ENCODE results near the gene ATL3. TPM values are rescaled to one million over a fixed set of nuclear protein-coding genes. Genes with fewer than 3 reads are reported as not detected.
"Not testable (repeated sequence)": the region's sequence is repeated elsewhere in the genome, so short reads cannot be mapped to it uniquely, and the experiment has no call there.

ATL3 gene
- polyA plus RNA-seq, 4 donors: 17.3 to 34.6 (median 21.8) TPM

DNA sequence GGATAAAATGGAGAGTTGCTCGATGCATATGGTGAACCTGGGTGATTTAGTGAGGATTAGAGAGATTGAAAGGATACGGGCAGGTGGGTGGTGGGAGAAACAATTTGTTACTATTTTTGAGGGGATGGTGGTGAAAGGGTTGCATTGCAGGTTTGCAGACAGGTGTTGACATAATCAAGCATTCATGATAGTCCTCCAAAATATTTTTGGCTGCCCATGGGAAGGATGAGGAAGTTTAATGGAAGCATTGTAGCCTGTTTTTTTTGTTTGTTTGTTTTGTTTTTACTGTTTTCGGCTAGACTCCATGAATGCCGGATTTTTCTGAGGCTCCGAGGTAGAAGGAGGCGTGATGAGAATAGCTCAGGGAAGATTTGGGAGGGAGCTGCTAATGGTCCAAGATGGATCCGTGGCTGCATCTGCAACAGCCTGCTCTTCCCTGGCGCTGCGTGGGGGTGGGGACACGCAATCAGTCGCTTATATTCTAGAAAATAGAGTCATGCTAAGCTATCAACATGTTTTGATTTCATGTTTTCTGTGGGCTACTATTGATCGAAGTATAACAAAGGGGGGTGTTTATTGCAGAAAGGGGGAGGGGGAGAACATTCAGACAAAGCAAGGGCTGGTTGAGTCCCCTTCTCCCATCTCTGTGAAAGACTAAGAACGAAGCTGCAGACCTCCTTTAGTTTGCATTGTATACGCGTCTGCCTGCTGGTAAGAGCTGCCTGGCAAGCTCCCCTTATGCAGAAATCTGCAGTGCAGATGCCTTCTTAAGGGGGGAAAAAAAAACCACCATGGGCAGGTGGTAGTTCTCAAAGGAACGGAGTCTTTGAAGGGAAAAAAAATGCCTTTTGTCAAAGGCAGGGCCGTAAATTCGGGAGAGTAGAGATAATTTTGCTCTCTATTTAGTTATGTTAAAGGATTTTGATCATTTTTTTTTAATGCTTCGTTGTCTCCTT is 11.2 kb upstream of the ATL3 start:
- no peak for DNase-seq (ENCODE audit: low read depth in 4 of 4, low spot score in 3 of 4)

GRCh38 chr11:63681321-63682065 is 10.3 kb upstream of the ATL3 start, which contains the start of gene RTN3:
RTN3 (plus strand) TSS chr11:63681500; CDS start chr11:63681637, 137 bp downstream.
- DNase-seq (ENCODE audit: low read depth in 4 of 4, low spot score in 3 of 4): peak; percentile 94 to 98 (median 96)

DNA sequence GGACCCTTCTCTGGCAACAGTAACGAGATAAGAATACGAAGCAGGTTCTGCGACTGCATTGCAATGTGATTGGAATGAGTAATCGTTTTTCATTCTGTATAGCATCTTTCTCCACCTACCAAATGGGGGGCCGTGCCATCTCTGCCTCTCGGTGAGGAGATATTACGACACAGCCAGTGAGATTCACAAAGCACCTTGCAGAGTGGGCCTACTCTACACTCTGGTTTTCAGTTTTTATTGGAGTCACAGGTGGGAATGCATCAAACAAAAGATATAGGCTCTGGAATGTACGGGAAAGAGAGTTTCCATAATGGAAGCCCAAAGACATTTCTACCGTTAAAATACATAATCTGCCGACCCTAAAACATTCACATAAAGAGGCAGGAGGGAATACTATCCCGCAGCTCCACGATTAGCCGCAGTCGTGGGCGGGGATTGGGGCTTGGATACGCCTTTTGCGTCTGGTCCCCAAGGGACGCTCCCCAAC is 9.7 kb upstream of the ATL3 start:
- DNase-seq (ENCODE audit: low read depth in 4 of 4, low spot score in 3 of 4): no peak

DNA sequence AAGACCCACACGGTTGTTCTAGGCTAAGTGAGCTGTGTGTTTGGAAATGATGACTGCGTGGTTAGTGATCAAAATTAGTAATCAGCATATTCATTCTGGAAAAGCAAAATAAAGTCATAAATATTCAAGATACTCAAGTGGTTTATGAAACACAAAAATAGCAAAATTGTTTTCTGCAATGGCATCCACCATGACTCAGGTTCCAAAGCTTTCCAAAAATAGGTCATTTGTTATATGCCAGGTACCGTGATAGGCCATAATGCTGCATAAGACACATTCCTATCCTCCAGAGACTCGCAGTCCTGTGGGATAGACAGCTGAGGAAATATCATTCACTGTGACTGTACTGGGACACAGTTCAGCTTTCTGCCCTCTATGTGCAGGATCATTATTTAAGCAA is 2.4 kb upstream of the ATL3 start:
- no peak for DNase-seq (ENCODE audit: low read depth in 4 of 4, low spot score in 3 of 4)

GRCh38 chr11:63672936-63673539 is 1.9 kb upstream of the ATL3 start:
- no peak for DNase-seq (ENCODE audit: low read depth in 4 of 4, low spot score in 3 of 4)

DNA sequence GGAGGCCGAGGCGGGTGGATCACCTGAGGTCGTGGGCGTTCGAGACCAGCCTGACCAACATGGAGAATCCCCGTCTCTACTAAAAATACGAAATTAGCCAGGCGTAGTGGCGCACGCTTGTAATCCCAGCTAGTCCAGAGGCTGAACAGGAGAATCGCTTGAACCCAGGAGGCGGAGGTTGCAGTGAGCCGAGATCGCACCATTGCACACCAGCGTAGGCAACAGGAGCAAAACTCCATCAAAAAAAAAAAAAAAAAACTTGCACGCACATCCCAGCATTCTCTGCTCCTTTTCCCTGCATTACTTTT is 934 bp upstream of the ATL3 start:
- no peak for DNase-seq (ENCODE audit: low read depth in 4 of 4, low spot score in 3 of 4)

DNA sequence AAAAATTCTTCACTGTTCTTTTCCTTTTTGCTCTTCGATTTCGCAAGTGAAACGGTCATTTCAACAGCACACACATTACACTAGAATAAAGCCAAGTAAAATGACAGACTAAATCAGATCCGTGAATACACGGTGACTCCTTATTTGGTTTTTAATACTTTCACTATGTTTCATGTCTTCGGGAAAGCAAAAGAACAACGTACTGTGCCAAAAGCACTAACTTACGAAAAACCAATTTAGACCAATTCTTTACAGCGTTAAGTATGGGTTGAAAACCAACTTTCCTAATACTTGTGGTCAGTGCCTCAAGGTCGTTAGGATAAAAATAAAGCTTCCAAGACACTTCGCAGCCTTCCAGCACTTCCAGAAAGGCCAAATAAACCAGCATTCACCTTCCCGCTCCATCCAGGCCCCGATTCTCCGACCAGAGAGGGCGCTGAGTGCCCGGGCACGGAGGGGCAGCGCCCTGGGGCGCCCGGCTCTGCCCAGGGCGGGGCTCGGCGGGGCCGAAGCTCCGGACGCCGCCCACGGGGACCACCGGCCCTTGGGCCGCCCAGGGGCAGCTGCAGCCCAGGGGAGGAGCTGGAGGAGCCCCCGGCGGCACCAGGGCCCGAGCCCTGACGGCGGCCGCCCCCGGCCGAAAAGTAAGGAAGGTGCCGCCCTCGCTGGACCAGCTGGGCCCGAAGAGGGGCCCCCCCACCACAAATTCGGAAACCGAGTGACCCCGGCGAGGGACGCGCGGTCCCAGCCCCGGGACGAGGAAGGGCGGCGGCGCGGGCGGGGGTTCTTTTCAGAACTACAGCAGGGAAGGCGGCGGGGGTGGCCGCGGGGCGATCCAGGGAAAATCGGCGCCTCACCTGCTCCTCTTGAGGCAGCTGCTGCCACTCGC is 499 bp downstream of the ATL3 start:
- peak in 1 of 4 donors; percentile 16 for DNase-seq (ENCODE audit: low read depth in 4 of 4, low spot score in 3 of 4)

DNA sequence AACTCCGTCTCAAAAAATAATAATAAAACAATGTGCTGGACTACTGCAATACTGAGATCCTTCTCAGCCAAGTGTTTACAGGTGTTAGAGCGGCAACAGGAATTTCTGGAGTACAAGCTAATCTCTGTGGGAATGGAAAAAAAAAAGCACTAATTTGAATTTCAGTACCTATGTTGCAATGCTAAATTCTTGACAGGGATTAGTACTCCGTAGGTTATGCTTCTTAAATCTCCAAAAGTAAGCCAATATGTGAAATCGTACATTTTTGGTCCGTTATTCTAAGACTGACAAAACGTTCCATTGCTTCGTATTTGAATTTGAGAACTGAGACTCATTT is 1.1 kb downstream of the ATL3 start:
- no peak for DNase-seq (ENCODE audit: low read depth in 4 of 4, low spot score in 3 of 4)

- DNase-seq (ENCODE audit: low read depth in 4 of 4, low spot score in 3 of 4): no peak
Observed at GRCh38 chr11:63667995-63668795, 3.0 kb downstream of the ATL3 start.

DNA sequence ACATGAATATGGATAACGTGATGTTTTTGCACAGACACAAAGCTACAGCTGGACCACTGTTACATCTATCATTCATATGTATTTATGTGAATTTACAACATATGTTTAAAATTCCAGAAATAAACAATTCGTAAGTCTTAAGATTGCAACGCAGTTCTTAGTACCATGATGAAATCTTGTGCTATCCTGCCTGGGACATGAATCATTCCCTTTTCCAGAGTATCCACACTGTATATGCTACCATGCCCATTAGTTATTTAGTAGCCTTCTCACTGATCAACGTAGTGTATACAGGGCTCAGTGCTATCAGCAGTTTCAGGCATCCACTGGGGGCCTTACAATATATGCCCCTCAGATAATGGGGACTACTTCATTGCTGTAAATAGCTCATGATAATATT is 4.3 kb downstream of the ATL3 start:
- no peak for DNase-seq (ENCODE audit: low read depth in 4 of 4, low spot score in 3 of 4)

DNA sequence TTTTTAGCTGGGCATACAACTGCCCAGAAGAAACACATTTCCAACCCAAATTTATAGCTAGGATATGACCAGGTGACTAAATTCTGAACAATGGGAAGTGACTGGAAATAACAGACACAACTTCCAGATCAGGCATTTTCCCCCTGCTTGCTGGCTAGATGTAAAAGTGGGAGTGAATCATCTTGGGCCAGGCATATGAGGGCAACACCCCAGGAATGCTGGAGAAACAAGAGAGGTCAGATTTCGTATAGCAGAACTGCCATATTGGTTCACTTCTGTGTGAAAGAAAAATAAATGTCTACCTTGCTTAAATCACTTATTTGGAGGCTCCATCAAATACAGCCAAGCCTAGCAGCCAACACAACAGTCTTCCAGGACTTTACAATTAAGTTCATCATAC is 7.4 kb downstream of the ATL3 start:
- no peak for DNase-seq (ENCODE audit: low read depth in 4 of 4, low spot score in 3 of 4)

DNA sequence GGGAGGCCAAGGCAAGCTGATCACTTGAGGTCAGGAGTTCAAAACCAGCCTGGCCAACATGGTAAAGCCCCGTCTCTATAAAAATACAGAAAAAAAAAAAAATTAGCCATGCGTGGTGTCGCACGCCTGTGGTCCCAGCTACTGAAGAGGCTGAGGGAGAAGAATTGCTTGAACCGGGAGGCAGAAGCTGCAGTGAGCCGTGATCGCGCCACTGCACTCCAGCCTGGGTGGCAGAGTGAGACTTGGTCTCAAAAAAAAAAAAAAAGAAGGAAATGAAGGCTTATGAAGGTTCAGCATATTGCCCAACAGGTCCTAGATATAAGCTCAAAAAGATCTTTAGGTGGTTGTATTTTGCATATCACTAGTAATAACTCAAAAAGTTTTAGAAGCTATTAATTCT is 10.2 kb downstream of the ATL3 start:
- DNase-seq (ENCODE audit: low read depth in 4 of 4, low spot score in 3 of 4): no peak

DNA sequence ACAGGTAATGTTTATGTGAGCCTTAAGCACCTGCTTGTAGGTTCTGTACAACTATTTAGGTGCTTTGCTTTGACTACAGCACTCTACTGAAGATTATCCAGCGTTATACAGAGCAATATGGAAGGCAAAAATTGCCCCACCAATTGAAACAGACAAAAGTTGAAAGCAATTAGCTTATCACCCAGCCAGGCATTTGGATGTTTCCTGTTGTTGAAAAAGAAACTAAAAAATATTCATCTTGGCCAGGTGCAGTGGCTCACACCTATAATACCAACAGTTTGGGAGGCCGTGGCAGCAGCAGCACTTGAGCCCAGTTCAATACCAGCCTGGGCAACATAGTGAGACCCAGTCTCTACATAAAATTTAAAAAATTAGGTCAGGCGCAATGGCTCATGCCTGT is 18.5 kb downstream of the ATL3 start:
- DNase-seq (ENCODE audit: low read depth in 4 of 4, low spot score in 3 of 4): no peak

DNA sequence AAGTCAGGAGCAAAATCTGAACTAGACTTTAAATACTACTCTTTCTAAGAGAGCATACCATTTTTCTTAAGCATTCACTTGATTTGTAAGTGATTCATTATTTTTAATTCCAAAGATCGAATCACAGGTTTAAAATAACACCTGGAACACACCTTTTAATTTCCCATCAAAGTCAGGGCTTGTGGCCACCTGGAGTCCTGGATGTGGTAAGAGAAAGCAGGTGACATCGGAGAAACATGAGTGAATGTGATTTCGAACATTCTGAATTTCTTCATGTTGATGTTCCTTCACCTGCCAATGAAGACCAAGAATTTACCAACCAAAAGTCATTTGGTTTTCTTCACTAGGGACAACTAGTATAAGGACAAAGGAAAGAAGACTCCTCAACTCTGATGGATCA is 28.0 kb downstream of the ATL3 start:
- DNase-seq (ENCODE audit: low read depth in 4 of 4, low spot score in 3 of 4): no peak

GRCh38 chr11:63641727-63642126 is 29.4 kb downstream of the ATL3 start:
- DNase-seq (ENCODE audit: low read depth in 4 of 4, low spot score in 3 of 4): no peak

- no peak for DNase-seq (ENCODE audit: low read depth in 4 of 4, low spot score in 3 of 4)
Observed at GRCh38 chr11:63639199-63639832, 31.9 kb downstream of the ATL3 start.

- not testable (repeated sequence) for DNase-seq (ENCODE audit: low read depth in 4 of 4, low spot score in 3 of 4)
Observed at GRCh38 chr11:63638436-63638835, 32.7 kb downstream of the ATL3 start.

DNA sequence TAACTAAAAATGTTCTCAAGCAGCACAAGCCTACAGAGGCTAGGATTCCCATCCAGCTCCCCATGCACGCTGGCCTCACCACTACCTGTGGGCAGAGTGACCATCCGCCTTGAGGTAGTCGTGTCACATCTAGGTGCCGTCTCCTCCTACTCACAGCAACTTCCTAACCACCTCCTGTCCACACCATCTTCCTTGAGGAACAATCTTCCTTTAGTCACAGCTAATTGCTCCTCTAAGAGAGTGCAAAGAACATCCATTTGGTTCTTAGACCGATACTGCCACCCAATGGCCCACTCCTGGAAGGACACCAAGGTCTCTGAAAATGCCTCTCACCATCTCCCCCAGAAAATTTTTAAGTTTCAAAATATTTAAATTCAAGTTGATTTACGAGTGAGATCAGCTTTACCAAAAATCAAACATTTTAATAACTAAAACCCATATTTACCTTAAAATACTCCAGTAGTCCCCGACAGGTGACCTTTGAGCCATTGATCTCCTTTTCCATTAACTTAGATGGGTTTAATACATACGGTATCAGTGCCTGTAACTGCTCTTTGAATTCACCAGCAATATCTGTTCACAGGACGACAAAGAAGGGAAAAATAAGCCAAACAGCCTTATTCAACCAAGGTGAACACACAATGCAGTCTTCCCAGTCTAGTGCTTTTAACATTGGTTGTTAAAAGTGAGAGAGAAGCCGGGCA is 35.3 kb downstream of the ATL3 start:
- peak in 1 of 4 donors; percentile 57 for DNase-seq (ENCODE audit: low read depth in 4 of 4, low spot score in 3 of 4)

GRCh38 chr11:63629426-63629825 is 41.8 kb downstream of the ATL3 start:
- no peak for DNase-seq (ENCODE audit: low read depth in 4 of 4, low spot score in 3 of 4)

All from left renal pelvis (tissue), 4 donors.